Measurements from ENCODE around the gene COBLL1. TPM values are rescaled to one million over a fixed set of nuclear protein-coding genes. Genes with fewer than 3 reads are reported as not detected.

COBLL1 gene
- total and polyA plus RNA-seq, 8 donors: 18.0 to 74.5 (median 61.7) TPM

- Histone ChIP-seq H3K4me1 (peaks cover 10 to 20% (median 17%) of the 10 kb centered on the region in 3 donors), H3K36me3 (no peaks in the 10 kb centered on the region), H3K4me3 (no peak overlapping the region), H3K27me3 (no peaks in the 10 kb centered on the region), H3K9me3 (no peaks in the 10 kb centered on the region), H3K27ac (no peak overlapping the region)
- 92 to 94% methylated on average over 4 of the region's 4 CpGs for WGBS, 2 donors
- ATAC-seq (no peak), FAIRE-seq (no peak), DNase-seq (no peak)
- TF ChIP-seq, protein P1, sequence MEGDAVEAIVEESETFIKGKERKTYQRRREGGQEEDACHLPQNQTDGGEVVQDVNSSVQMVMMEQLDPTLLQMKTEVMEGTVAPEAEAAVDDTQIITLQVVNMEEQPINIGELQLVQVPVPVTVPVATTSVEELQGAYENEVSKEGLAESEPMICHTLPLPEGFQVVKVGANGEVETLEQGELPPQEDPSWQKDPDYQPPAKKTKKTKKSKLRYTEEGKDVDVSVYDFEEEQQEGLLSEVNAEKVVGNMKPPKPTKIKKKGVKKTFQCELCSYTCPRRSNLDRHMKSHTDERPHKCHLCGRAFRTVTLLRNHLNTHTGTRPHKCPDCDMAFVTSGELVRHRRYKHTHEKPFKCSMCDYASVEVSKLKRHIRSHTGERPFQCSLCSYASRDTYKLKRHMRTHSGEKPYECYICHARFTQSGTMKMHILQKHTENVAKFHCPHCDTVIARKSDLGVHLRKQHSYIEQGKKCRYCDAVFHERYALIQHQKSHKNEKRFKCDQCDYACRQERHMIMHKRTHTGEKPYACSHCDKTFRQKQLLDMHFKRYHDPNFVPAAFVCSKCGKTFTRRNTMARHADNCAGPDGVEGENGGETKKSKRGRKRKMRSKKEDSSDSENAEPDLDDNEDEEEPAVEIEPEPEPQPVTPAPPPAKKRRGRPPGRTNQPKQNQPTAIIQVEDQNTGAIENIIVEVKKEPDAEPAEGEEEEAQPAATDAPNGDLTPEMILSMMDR (IDR thresholded peaks at IDR 0.05): no peak
- intact Hi-C loops (cut with DNase I): no loop called here
Measured at GRCh38 chr2:164766216-164766953, 75.2 kb downstream of the COBLL1 start.

- ATAC-seq (no peak), FAIRE-seq (no peak), DNase-seq (no peak)
- intact Hi-C loops (cut with DNase I): no loop called here
- H3K4me1 ChIP-seq: peaks cover 10 to 20% (median 17%) of the 10 kb centered on the region in 3 donors
- H3K27ac ChIP-seq: no peak overlapping the region
- H3K27me3 ChIP-seq: no peaks in the 10 kb centered on the region
- H3K36me3 ChIP-seq: no peaks in the 10 kb centered on the region
- H3K9me3 ChIP-seq: no peaks in the 10 kb centered on the region
- WGBS, 2 donors: 91 to 92% methylated on average over 3 of the region's 3 CpGs
- H3K4me3 ChIP-seq: no peak overlapping the region
- TF ChIP-seq, protein P1 (IDR thresholded peaks at IDR 0.05): no peak
Measured at GRCh38 chr2:164764996-164765395, 76.6 kb downstream of the COBLL1 start.

DNA sequence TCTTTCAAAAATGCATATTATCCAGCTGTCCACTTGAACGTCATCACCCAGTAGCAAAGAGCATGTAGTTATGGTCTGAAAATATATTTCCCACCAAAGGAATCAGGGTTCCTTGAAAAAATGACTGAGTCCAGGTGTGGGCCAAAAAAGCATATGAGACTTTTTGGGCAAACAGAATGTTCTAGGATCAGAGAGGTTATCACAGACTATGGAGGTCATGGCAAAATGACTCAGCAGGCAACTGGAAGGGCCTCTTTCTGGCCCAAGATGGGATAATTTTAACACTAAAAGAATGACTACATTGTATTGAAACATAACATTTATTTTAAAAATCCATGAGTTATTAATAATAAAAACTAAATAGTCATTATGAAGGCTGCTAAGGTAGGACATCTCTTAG is 77.1 kb downstream of the COBLL1 start:
- ATAC-seq: peak; percentile 25 to 75 (median 54)
- intact Hi-C loops (cut with DNase I): no loop called here
- DNase-seq: no peak
- TF ChIP-seq, protein P1 (IDR thresholded peaks at IDR 0.05): no peak
- Histone ChIP-seq H3K9me3 (no peaks in the 10 kb centered on the region), H3K4me3 (no peak overlapping the region), H3K4me1 (peaks cover 10 to 22% (median 17%) of the 10 kb centered on the region in 3 donors), H3K27ac (no peak overlapping the region), H3K27me3 (no peaks in the 10 kb centered on the region), H3K36me3 (no peaks in the 10 kb centered on the region)
- 81 to 90% methylated on average over 1 of the region's 1 CpG for WGBS, 2 donors
- FAIRE-seq: no peak

- intact Hi-C loops (cut with DNase I): no loop called here
- FAIRE-seq: peak; percentile 34
- no peak for DNase-seq
- no peak for ATAC-seq
- Histone ChIP-seq H3K4me3 (no peak overlapping the region), H3K27me3 (no peaks in the 10 kb centered on the region), H3K4me1 (peaks cover 17 to 31% (median 22%) of the 10 kb centered on the region in 3 donors), H3K9me3 (no peaks in the 10 kb centered on the region), H3K27ac (no peak overlapping the region), H3K36me3 (no peaks in the 10 kb centered on the region)
- TF ChIP-seq, protein P1 (IDR thresholded peaks at IDR 0.05): no peak
- whole genome bisulfite sequencing, 2 donors: 92 to 99% methylated on average over 5 of the region's 5 CpGs
Measured at GRCh38 chr2:164763431-164763830, 78.2 kb downstream of the COBLL1 start.

Measured in pancreas (tissue), 10 donors.